ENCODE data around the gene PRAC1.

GRCh38 chr17:48690655-48691054 is 31.7 kb downstream of the PRAC1 start:
- TF ChIP-seq CTCF (IDR thresholded peaks at IDR 0.05): no peak
- TF ChIP-seq POLR2A (IDR thresholded peaks at IDR 0.05): no peak
- no peak for TF ChIP-seq POLR2AphosphoS5 (IDR thresholded peaks at IDR 0.05; ENCODE audit: insufficient read depth in 1 of 2, low read depth in 1 of 2)

Data from vagina (tissue), 2 donors.